Measurements from ENCODE around the gene LRRC2.
"Not testable (repeated sequence)": the region's sequence is repeated elsewhere in the genome, so short reads cannot be mapped to it uniquely, and the experiment has no call there.

The LRRC2 gene

GRCh38 chr3:46523556-46523955, 42.5 kb downstream of the LRRC2 start:
- H3K9ac ChIP-seq (ENCODE audit: low read length): no peak overlapping the region
- H4K20me1 ChIP-seq (ENCODE audit: insufficient read depth, low read length): no peaks in the 10 kb centered on the region
- H3K9me3 ChIP-seq (replicated peaks; ENCODE audit: insufficient read depth, low read length): no peaks in the 10 kb centered on the region
- no peaks in the 10 kb centered on the region for H3K36me3 ChIP-seq (replicated peaks; ENCODE audit: insufficient read depth, low read length)
- no peak for DNase-seq
- no peaks in the 10 kb centered on the region for H3K9me2 ChIP-seq (replicated peaks; ENCODE audit: insufficient read depth, low read length)
- H3K79me2 ChIP-seq (ENCODE audit: low read length): no peaks in the 10 kb centered on the region
- H3K27me3 ChIP-seq (replicated peaks; ENCODE audit: insufficient read depth, low read length): no peaks in the 10 kb centered on the region
- H2AFZ ChIP-seq (ENCODE audit: low read length): no peak overlapping the region
- no peak overlapping the region for H3K27ac ChIP-seq (ENCODE audit: low read length)
- TF ChIP-seq EZH2phosphoT487 (IDR thresholded peaks at IDR 0.05; ENCODE audit: low read length): no peak
- TF ChIP-seq, protein P1, sequence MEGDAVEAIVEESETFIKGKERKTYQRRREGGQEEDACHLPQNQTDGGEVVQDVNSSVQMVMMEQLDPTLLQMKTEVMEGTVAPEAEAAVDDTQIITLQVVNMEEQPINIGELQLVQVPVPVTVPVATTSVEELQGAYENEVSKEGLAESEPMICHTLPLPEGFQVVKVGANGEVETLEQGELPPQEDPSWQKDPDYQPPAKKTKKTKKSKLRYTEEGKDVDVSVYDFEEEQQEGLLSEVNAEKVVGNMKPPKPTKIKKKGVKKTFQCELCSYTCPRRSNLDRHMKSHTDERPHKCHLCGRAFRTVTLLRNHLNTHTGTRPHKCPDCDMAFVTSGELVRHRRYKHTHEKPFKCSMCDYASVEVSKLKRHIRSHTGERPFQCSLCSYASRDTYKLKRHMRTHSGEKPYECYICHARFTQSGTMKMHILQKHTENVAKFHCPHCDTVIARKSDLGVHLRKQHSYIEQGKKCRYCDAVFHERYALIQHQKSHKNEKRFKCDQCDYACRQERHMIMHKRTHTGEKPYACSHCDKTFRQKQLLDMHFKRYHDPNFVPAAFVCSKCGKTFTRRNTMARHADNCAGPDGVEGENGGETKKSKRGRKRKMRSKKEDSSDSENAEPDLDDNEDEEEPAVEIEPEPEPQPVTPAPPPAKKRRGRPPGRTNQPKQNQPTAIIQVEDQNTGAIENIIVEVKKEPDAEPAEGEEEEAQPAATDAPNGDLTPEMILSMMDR (IDR thresholded peaks at IDR 0.05; ENCODE audit: low read length): no peak
- no peak for TF ChIP-seq EZH2 (optimal IDR thresholded peaks at IDR 0.05; ENCODE audit: low read depth, low read length)
- H3K4me1 ChIP-seq (ENCODE audit: low read length): no peaks in the 10 kb centered on the region
- H3K4me3 ChIP-seq (ENCODE audit: low read length): no peak overlapping the region
- H3K4me2 ChIP-seq (ENCODE audit: low read depth, low read length): no peak overlapping the region
- H3F3A ChIP-seq (ENCODE audit: insufficient read depth, low read length): no peaks in the 10 kb centered on the region

- not testable (repeated sequence) for H3K9me3 ChIP-seq (replicated peaks; ENCODE audit: insufficient read depth, low read length); H4K20me1 ChIP-seq (ENCODE audit: insufficient read depth, low read length)
These were observed 43.9 kb downstream of the LRRC2 start for GRCh38 chr3:46522201-46522600.

GRCh38 chr3:46521096-46521495, 45.0 kb downstream of the LRRC2 start:
- Histone ChIP-seq H3K9me3 (replicated peaks; ENCODE audit: insufficient read depth, low read length) (no peaks in the 10 kb centered on the region), H3K9me2 (replicated peaks; ENCODE audit: insufficient read depth, low read length) (no peaks in the 10 kb centered on the region), H3K36me3 (replicated peaks; ENCODE audit: insufficient read depth, low read length) (no peaks in the 10 kb centered on the region), H4K20me1 (ENCODE audit: insufficient read depth, low read length) (no peaks in the 10 kb centered on the region), H3K79me2 (ENCODE audit: low read length) (no peaks in the 10 kb centered on the region), H3F3A (ENCODE audit: insufficient read depth, low read length) (no peaks in the 10 kb centered on the region), H3K27me3 (replicated peaks; ENCODE audit: insufficient read depth, low read length) (no peaks in the 10 kb centered on the region), H3K4me3 (ENCODE audit: low read length) (no peak overlapping the region), H3K4me1 (ENCODE audit: low read length) (no peaks in the 10 kb centered on the region), H2AFZ (ENCODE audit: low read length) (no peak overlapping the region), H3K27ac (ENCODE audit: low read length) (no peak overlapping the region), H3K4me2 (ENCODE audit: low read depth, low read length) (no peak overlapping the region), H3K9ac (ENCODE audit: low read length) (no peak overlapping the region)
- no peak for DNase-seq
- TF ChIP-seq, protein P1 (IDR thresholded peaks at IDR 0.05; ENCODE audit: low read length): no peak
- TF ChIP-seq EZH2phosphoT487 (IDR thresholded peaks at IDR 0.05; ENCODE audit: low read length) (no peak), EZH2 (optimal IDR thresholded peaks at IDR 0.05; ENCODE audit: low read depth, low read length) (no peak)

More at GRCh38 chr3:46522201-46522600, 43.9 kb downstream of the LRRC2 start:
- H3K27ac ChIP-seq (ENCODE audit: low read length); DNase-seq; H3K4me3 ChIP-seq (ENCODE audit: low read length); H3K36me3 ChIP-seq (replicated peaks; ENCODE audit: insufficient read depth, low read length); H3K4me1 ChIP-seq (ENCODE audit: low read length); H3K9ac ChIP-seq (ENCODE audit: low read length); H2AFZ ChIP-seq (ENCODE audit: low read length); H3K79me2 ChIP-seq (ENCODE audit: low read length); H3F3A ChIP-seq (ENCODE audit: insufficient read depth, low read length); H3K9me2 ChIP-seq (replicated peaks; ENCODE audit: insufficient read depth, low read length); H3K4me2 ChIP-seq (ENCODE audit: low read depth, low read length); H3K27me3 ChIP-seq (replicated peaks; ENCODE audit: insufficient read depth, low read length): not testable (repeated sequence)

DNA sequence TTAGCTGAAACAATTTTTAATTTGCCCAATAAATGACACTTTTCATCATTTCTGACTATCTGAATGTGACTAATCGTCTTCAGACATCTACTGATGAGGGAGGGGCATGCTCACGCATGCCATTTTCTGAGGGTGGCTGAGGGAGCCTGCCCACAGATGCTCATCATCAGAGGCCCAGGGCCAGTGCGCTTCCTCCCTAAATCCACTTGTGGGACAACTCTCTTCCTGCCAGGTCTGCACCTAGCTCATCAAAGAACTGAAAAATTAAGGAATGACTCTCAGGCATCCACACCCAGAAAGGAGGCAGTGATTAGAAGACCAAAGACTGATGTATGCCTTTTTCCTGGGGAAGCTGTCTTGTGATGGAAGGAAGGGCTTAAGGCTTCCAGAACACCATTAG, 45.6 kb downstream of the LRRC2 start:
- no peak for TF ChIP-seq EZH2phosphoT487 (IDR thresholded peaks at IDR 0.05; ENCODE audit: low read length)
- TF ChIP-seq, protein P1 (IDR thresholded peaks at IDR 0.05; ENCODE audit: low read length): no peak
- TF ChIP-seq EZH2 (optimal IDR thresholded peaks at IDR 0.05; ENCODE audit: low read depth, low read length): no peak
- Histone ChIP-seq H3K27ac (ENCODE audit: low read length) (no peak overlapping the region), H2AFZ (ENCODE audit: low read length) (no peak overlapping the region)

More for the DNA sequence above, 45.6 kb downstream of the LRRC2 start:
- no peaks in the 10 kb centered on the region for H3K4me1 ChIP-seq (ENCODE audit: low read length)
- H3K4me2 ChIP-seq (ENCODE audit: low read depth, low read length): no peak overlapping the region
- H3K4me3 ChIP-seq (ENCODE audit: low read length): no peak overlapping the region
- H3K79me2 ChIP-seq (ENCODE audit: low read length): no peaks in the 10 kb centered on the region
- no peaks in the 10 kb centered on the region for H3K36me3 ChIP-seq (replicated peaks; ENCODE audit: insufficient read depth, low read length)
- H3K9ac ChIP-seq (ENCODE audit: low read length): no peak overlapping the region
- H3K9me2 ChIP-seq (replicated peaks; ENCODE audit: insufficient read depth, low read length): no peaks in the 10 kb centered on the region
- H4K20me1 ChIP-seq (ENCODE audit: insufficient read depth, low read length): no peaks in the 10 kb centered on the region
- H3K27me3 ChIP-seq (replicated peaks; ENCODE audit: insufficient read depth, low read length): no peaks in the 10 kb centered on the region
- no peaks in the 10 kb centered on the region for H3K9me3 ChIP-seq (replicated peaks; ENCODE audit: insufficient read depth, low read length)
- DNase-seq: no peak
- no peaks in the 10 kb centered on the region for H3F3A ChIP-seq (ENCODE audit: insufficient read depth, low read length)
